Right lobe of liver (tissue), 6 donors: ENCODE results near the gene B4GALNT1. TPM values are rescaled to one million over a fixed set of nuclear protein-coding genes. Genes with fewer than 3 reads are reported as not detected.

Source experiments
- ATAC-seq, 4 donors: fragments of 200-7000 bp; cut with Tn5 transposase; one replicate each; pipeline ENCODE4 v1.9.1; 2020; ENCODE audit warnings: mild to moderate bottlenecking in 4 of 4, moderate library complexity in 4 of 4
- DNase-seq, 3 donors: peaks; one replicate each; pipeline ENCODE4 v3.0.0-alpha.2; 2020
- H3K27ac ChIP-seq, 3 donors: fragments of 200-600 bp; one replicate each; pipeline ENCODE4 v1.8.0; 2022
- H3K27me3 ChIP-seq, 2 donors: fragments of 200-600 bp; one replicate each; pipeline ENCODE4 v1.8.0; 2022
- H3K36me3 ChIP-seq, 4 donors: fragments of 200-600 bp; sonication (generic) in 1 of 4; one replicate each; pipeline versions ENCODE4 v1.5.1 to v1.8.0; 2017 to 2022; ENCODE audit warnings: control low read depth in 1 of 4
- H3K4me1 ChIP-seq, 4 donors: fragments of 200-600 bp; sonication (generic) in 1 of 4; one replicate each; pipeline versions ENCODE4 v1.5.1 to v1.8.0; 2017 to 2022; ENCODE audit warnings: control low read depth in 1 of 4
- H3K4me3 ChIP-seq, 3 donors: fragments of 200-600 bp; one replicate each; pipeline ENCODE4 v1.8.0; 2022
- H3K9me3 ChIP-seq, 4 donors: fragments of 200-600 bp; sonication (generic) in 1 of 4; one replicate each; pipeline versions ENCODE4 v1.5.1 to v1.8.0; 2017 to 2022; ENCODE audit warnings: control low read depth in 1 of 4
- POLR2A ChIP-seq: fragments of 450-650 bp; IDR thresholded peaks from one replicate; pipeline ENCODE4 v1.6.1; 2017; ENCODE audit warnings: antibody characterized with exemption, mild to moderate bottlenecking
- WGBS: methylation state at CpG from one replicate; pipeline ENCODE4 v1.1.6; 2018; ENCODE audit warnings: low coverage, low lambda C conversion rate; ENCODE audit not compliant: insufficient coverage; ENCODE audit errors: missing lambda C conversion rate; 5-methylcytosine and 5-hydroxymethylcytosine counted together
- intact Hi-C, 2 donors: fragments of 100-400 bp; cut with DNase I; formaldehyde crosslinking; loops; one replicate each; pipeline versions ENCODE4 v1.11.2 to v1.14.1; 2022
- total RNA-seq, 6 experiments: library from RNA; depleted of rRNA in 2 of 6; stranded (reverse); fragments of >200 nt in 2 of 6; fragmentation: NEBNext Ultra II Directional in 3 of 6; extraction: Animal tissue kit (Norgen Biotek cat#: 25700) in 3 of 6; gene quantifications; one replicate each; pipeline versions ENCODE4 v1.1.0 to v1.2.4, GENCODE V29; 2016 to 2023
- TF ChIP-seq, protein P1 (sequence below), 4 donors: fragments of 200-600 bp in 3 of 4; fragments of 450-650 bp in 1 of 4; IDR thresholded peaks; one replicate each; pipeline versions ENCODE4 v1.5.1 to v1.8.0; 2016 to 2022; ENCODE audit warnings: antibody characterized with exemption in 4 of 4, mild to moderate bottlenecking in 2 of 4
- donor health status: DM: no; HTN: yes; CAD: no.
- donor health status: DM: no; HTN: no; CAD: no.
- donor health status: DM: no; HTN: no; CAD: no.
- donor health status: DM: no; HTN: yes; CAD: no.
- donor health status: DM: no; HTN: yes; CAD: no.

The B4GALNT1 gene
- total RNA-seq, 6 experiments from 2014 or later = 0.44 to 3.6 (median 0.78) TPM

DNA sequence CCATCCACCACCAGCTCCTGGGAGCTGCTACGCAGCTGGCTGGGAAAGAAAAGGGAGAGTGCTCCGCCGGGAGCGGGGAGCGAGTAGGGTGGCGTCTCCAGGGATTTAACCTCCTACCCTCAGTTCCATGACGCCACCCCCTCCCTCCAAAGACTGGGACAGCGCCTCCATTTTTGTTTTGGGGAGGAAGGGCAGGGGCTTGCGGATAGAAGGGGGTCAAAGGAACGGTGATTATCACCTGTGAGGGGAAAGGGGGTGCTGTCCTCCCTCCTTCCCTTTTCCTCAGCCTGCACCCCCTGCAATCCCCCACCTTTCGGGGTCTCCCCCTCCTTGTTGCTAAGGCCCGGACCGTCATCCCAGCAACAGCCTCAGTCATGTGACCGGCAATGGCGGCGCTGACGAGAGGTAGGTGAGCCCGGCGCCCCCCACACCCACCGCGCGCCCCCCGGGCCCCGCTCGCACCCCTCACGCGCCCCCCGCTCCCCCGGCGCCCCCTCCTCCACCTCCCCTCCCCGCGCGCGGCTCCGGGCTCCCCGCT is 28.5 kb downstream of the B4GALNT1 start, which contains the start of gene DTX3:
Gene DTX3 (plus strand): TSS at position 371 of the 538 bp plus-strand sequence. CDS start 1,694 bp downstream, outside the sequence.
- H3K9me3 ChIP-seq = no peaks in the 10 kb centered on the region
- H3K27me3 ChIP-seq = no peaks in the 10 kb centered on the region
- 4% methylated on average over 33 of the region's 36 CpGs for WGBS
- ATAC-seq (peak; percentile 14 to 44 (median 26)), DNase-seq (no peak)
- peak within 1 kb of the TSS; percentile 37 to 45 (median 39) for H3K4me3 ChIP-seq
- no peaks in the 10 kb centered on the region for H3K4me1 ChIP-seq
- intact Hi-C loops = no loop called here
- TF ChIP-seq POLR2A = no peak
- TF ChIP-seq, protein P1, sequence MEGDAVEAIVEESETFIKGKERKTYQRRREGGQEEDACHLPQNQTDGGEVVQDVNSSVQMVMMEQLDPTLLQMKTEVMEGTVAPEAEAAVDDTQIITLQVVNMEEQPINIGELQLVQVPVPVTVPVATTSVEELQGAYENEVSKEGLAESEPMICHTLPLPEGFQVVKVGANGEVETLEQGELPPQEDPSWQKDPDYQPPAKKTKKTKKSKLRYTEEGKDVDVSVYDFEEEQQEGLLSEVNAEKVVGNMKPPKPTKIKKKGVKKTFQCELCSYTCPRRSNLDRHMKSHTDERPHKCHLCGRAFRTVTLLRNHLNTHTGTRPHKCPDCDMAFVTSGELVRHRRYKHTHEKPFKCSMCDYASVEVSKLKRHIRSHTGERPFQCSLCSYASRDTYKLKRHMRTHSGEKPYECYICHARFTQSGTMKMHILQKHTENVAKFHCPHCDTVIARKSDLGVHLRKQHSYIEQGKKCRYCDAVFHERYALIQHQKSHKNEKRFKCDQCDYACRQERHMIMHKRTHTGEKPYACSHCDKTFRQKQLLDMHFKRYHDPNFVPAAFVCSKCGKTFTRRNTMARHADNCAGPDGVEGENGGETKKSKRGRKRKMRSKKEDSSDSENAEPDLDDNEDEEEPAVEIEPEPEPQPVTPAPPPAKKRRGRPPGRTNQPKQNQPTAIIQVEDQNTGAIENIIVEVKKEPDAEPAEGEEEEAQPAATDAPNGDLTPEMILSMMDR (IDR thresholded peaks at IDR 0.05) = no peak
- peak within 1 kb of the TSS; percentile 56 to 72 (median 59) for H3K27ac ChIP-seq
- H3K36me3 ChIP-seq = peaks cover 0 to 3% (median 0%) of the 10 kb centered on the region in 4 donors

DNA sequence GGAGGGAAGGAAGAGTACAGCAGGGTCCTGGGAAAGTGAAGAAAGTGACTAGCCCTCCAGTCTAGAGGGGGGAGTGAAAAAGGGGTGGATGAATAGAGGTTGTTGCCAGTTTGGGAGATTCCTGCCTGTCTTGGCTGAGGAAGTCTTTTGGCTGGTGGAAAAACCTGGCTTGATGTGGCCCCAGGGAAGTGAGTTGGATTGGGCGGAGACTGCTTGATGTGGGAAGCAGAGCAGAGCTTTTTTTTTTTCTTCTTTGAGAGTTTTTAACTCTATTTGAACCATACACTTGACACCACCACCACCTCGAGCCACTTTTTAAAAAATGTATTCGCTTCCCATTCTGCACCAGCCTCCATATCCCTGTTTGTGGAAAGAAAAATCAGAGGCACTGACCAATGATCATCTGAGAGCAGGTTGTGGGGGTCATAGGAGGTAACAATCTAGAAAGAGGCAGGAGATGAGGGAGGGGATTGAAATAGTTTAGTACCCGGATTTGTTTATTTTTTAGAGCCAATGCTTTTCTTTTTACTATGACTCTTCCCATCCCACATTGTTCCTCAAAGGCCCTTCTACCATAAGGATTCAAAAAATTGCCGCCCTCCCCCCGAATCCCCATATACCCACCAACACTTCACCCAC is 29.1 kb downstream of the B4GALNT1 start:
- DNase-seq (no peak), ATAC-seq (peak in 1 of 4 donors; percentile 45)
- TF ChIP-seq, protein P1 (IDR thresholded peaks at IDR 0.05) = no peak
- TF ChIP-seq POLR2A = no peak
- Histone ChIP-seq H3K36me3 (peaks cover 0 to 6% (median 0%) of the 10 kb centered on the region in 4 donors), H3K27me3 (no peaks in the 10 kb centered on the region), H3K4me1 (no peaks in the 10 kb centered on the region), H3K27ac (peak overlapping the region in 2 of 3 donors; percentile 59 to 72), H3K9me3 (no peaks in the 10 kb centered on the region), H3K4me3 (peak overlapping the region; percentile 37 to 45 (median 39))
- 36% methylated on average over 6 of the region's 6 CpGs for WGBS
- intact Hi-C loops = no loop called here

DNA sequence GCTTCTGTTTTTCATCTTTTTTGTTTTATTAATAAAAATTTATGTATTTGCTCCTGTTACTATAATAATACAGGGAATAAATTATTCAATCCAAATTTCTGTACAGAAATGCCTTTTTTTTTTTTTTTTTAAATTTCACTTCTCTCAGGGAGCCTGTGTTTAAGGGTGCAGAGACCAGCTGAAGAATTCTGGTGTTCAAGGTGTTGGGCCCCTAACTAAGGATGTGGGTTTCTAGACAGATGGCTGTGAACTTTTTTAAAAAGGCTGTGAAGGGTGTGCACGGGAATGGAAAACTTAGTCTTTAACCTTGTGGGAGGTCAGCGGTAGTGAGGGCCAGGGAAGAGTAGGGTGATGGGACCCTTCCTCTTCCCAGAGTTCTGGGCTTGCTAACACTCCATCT is 29.7 kb downstream of the B4GALNT1 start:
- Histone ChIP-seq H3K27me3 (no peaks in the 10 kb centered on the region), H3K4me1 (no peaks in the 10 kb centered on the region), H3K9me3 (no peaks in the 10 kb centered on the region), H3K27ac (no peak overlapping the region), H3K36me3 (peaks cover 0 to 6% (median 0%) of the 10 kb centered on the region in 4 donors), H3K4me3 (no peak overlapping the region)
- intact Hi-C loops = no loop called here
- DNase-seq (no peak), ATAC-seq (no peak)
- WGBS = 77% methylated on average over 2 of the region's 2 CpGs
- TF ChIP-seq POLR2A = no peak
- TF ChIP-seq, protein P1 (IDR thresholded peaks at IDR 0.05) = no peak

DNA sequence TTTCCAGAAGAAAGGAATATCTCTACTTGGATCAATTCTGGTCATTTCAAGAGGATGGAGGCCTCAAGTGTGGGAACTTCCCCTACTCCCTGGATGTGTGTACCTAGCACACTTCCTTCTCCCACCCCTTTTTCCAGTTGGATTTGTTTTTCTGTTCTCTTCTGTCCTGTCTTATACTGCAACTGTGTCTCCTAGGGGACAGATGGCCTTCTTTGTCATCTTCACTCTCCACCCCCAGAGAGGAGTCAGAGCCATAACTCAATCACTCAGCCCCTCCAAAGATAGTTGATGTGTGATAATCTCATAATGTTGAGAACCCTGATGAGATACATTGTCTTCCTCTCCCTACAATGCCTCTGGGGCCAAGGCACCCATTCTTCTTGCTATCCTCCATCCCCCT is 30.5 kb downstream of the B4GALNT1 start:
- TF ChIP-seq, protein P1 (IDR thresholded peaks at IDR 0.05) = no peak
- TF ChIP-seq POLR2A = no peak
- Histone ChIP-seq H3K4me1 (no peaks in the 10 kb centered on the region), H3K9me3 (no peaks in the 10 kb centered on the region), H3K36me3 (peaks cover 0 to 6% (median 0%) of the 10 kb centered on the region in 4 donors), H3K27me3 (no peaks in the 10 kb centered on the region), H3K27ac (no peak overlapping the region), H3K4me3 (no peak overlapping the region)
- intact Hi-C loops = no loop called here
- ATAC-seq = no peak
- no peak for DNase-seq
